AG10803 (cell line): ENCODE data around the gene CD4.

Source experiments
- DNase-seq: peaks from one replicate; pipeline ENCODE4 v3.0.0; 2010; ENCODE audit warnings: low read depth
- H3K4me3 ChIP-seq: 2 replicates; pipeline ENCODE4 v1.5.1; 2011; ENCODE audit warnings: mild to moderate bottlenecking, low read length, control low read depth
- TF ChIP-seq, protein P1 (sequence below): conservative IDR thresholded peaks from 2 replicates; pipeline ENCODE4 v1.5.1; 2011; ENCODE audit warnings: mild to moderate bottlenecking, low read length, control low read depth, inconsistent platforms

CD4 gene

DNA sequence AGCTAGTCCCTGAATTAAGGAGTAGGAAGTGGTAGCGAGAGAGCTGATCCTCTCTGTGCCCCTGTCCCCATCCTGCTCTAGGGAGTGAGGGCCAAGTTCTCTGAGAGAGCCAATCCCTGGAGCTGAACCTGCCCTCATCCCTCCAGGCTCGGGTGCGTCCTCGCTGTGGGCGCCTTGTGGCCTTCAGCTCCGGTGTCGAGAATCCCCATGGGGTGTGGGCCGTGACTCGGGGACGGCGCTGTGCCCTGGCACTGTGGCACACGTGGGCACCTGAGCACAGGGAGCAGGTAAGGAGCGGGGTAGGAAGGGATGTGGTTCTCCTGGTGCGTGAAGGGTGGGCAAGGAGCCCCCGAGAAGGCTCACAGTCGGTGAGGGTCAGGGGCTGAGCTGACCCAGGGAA, 49.5 kb downstream of the CD4 start:
- H3K4me3 ChIP-seq, result no peak overlapping the region
- DNase-seq, result no peak
- TF ChIP-seq, protein P1, sequence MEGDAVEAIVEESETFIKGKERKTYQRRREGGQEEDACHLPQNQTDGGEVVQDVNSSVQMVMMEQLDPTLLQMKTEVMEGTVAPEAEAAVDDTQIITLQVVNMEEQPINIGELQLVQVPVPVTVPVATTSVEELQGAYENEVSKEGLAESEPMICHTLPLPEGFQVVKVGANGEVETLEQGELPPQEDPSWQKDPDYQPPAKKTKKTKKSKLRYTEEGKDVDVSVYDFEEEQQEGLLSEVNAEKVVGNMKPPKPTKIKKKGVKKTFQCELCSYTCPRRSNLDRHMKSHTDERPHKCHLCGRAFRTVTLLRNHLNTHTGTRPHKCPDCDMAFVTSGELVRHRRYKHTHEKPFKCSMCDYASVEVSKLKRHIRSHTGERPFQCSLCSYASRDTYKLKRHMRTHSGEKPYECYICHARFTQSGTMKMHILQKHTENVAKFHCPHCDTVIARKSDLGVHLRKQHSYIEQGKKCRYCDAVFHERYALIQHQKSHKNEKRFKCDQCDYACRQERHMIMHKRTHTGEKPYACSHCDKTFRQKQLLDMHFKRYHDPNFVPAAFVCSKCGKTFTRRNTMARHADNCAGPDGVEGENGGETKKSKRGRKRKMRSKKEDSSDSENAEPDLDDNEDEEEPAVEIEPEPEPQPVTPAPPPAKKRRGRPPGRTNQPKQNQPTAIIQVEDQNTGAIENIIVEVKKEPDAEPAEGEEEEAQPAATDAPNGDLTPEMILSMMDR, result no peak

DNA sequence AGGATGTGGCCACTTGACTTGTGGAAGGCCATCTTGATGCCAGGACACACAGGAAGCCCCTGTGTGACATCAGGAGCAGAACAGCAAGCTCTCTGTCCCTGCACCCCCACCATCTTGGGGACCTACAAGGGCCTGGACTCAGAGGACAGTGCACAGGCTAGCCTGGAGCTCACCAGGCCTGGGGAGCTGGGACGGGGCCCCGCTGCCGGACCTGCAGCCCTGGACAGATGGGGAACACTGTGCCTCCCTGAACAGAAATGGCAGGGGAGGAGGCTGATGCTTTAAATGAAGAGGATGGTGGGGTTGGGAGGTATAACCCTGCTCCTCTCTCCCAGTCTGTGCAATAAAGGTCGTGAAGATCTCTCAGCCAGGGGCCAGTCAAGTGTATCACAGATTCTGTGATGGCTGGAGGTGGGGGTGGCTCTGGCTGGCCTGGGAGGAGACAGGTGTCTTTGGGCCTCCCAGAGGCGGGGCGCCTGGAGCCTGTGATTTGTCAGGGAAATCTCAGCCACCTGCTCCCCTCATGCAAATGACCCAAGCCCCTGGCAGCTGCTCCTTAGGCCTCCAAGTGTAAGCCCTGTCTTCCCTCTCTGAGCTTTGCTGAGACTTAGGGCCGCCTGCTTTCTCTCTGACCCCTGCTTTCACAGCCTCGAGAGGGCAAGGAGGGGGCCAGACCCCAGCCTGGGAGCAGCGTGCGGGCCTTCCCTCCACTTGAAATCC, 50.3 kb downstream of the CD4 start:
- H3K4me3 ChIP-seq, result no peak overlapping the region
- TF ChIP-seq, protein P1, result no peak
- no peak for DNase-seq

DNA sequence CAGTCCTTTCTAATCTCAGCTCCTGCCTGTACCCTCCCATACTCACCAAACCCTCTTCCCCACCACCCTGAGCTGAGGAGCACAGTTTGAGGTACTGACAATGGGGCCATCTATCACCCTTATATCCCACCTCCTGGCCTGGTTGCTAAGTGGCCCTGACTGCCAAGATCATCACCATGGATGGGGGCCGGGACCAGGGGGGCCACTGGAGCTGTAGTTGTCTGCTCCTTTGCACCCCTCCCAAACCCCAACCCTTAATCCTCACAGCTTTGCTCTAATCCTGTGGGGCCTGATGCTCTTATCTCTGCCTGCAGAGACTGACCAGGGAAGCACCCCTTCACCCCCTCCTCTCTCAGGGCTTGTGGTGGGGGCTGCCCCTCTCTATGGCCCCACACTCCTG, 51.0 kb downstream of the CD4 start:
- no peak for DNase-seq
- TF ChIP-seq, protein P1, result no peak
- H3K4me3 ChIP-seq, result no peak overlapping the region

DNA sequence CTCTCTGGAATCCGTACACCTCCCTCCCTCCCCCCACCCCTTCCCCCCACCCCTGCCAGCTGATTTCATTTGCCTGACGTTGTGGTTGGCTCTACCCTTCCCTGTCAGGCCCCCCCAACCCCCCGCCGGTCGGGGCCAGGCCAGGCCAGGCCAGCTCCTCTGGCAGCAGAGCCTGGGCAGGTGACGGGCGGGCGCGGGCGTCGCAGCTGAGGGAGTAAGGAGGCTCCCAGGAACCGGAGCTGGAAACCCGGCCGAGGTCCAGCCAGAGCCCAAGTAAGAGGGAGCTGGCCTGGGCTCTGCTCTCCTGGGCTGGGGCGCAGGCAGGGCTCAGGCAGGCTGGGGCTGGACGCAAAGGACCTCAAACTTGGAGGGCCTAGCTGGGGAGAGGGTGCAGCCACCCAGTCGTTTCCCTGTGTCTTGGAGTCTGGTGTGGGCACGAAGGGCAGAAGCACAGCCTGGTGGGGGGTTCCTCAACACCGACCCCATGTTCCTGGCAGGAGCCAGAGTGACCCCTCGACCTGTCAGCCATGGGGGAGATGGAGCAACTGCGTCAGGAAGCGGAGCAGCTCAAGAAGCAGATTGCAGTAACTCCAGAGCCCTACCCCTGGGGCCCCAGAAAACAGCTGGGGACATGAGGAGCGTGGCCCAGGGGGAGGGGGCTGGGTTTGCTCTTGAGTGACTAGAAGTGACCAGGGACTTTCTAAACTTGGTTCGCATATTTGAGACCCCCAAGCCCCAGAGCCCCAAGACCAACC, 51.6 kb downstream of the CD4 start, which contains the start of gene GNB3:
Gene GNB3 (plus strand): TSS at position 165 of the 755 bp plus-strand sequence. CDS start 363 bp downstream, at position 528.
- DNase-seq, result no peak
- H3K4me3 ChIP-seq, result no peak within 1 kb of the TSS
- TF ChIP-seq, protein P1, result no peak

DNA sequence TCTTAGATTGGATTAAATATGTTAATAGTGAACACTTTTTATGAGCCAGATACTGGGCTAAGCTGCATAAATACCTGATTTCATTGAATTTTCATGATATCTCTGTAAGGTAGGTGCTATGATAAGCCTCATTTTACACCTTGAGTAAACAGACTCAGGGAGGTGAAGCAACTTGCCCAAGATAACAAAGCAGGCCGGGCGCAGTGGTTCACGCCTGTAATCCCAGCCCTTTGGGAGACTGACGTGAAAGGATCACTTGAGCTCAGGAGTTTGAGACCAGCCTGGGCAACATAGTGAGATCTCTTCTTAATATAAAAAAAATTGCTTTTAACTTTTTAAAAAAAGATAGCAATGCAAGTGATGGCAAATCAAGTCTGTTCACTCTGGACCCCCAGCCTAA, 52.7 kb downstream of the CD4 start:
- TF ChIP-seq, protein P1, result no peak
- no peak for DNase-seq

DNA sequence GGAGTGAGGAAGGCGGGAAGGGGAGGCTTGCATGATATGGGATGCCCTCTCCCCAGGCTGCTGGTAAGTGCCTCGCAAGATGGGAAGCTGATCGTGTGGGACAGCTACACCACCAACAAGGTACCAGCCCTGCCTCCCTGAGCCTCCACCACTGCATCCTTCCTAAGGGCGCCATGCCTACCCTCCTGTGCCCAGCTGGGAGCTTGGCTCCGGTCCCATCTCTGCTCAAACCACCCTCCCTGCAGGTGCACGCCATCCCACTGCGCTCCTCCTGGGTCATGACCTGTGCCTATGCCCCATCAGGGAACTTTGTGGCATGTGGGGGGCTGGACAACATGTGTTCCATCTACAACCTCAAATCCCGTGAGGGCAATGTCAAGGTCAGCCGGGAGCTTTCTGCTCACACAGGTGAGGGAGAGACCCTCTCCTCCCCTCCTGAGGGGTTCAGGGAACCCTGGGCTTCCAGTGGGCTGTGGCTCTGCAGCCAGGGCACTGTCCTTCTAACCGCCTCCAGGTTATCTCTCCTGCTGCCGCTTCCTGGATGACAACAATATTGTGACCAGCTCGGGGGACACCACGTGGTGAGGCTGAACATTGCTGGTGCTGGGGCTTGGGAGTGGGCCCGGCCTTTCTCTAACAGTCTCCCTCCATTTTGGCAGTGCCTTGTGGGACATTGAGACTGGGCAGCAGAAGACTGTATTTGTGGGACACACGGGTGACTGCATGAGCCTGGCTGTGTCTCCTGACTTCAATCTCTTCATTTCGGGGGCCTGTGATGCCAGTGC, 54.0 kb downstream of the CD4 start:
- TF ChIP-seq, protein P1, result no peak
- DNase-seq, result no peak
- H3K4me3 ChIP-seq, result no peak overlapping the region

More for the DNA sequence above, 52.7 kb downstream of the CD4 start:
- no peak overlapping the region for H3K4me3 ChIP-seq
